Fibroblast of lung (primary cell): ENCODE data around the gene FCSK. TPM values are rescaled to one million over a fixed set of nuclear protein-coding genes. Genes with fewer than 3 reads are reported as not detected.

Experiments used
- DNase-seq, 2 donors: peaks; one replicate each; pipeline versions ENCODE4 v3.0.0 to v3.0.0-alpha.2; 2010; ENCODE audit warnings: low read depth in 2 of 2
- H2AFZ ChIP-seq: 2 replicates; pipeline ENCODE4 v1.5.1; 2012; ENCODE audit warnings: low read length, control low read depth, inconsistent platforms
- H3K27ac ChIP-seq: 2 replicates; pipeline ENCODE4 v1.5.1; 2011; ENCODE audit warnings: low read length, control low read depth; ENCODE audit not compliant: insufficient read depth
- H3K27me3 ChIP-seq: 2 replicates; pipeline ENCODE4 v1.5.1; 2011; ENCODE audit warnings: mild to moderate bottlenecking, low read length; ENCODE audit not compliant: control insufficient read depth, insufficient read depth
- H3K36me3 ChIP-seq: 2 replicates; pipeline ENCODE4 v1.5.1; 2011; ENCODE audit warnings: low read length; ENCODE audit not compliant: control insufficient read depth, insufficient read depth
- H3K4me1 ChIP-seq: 2 replicates; pipeline ENCODE4 v1.5.1; 2011; ENCODE audit warnings: low read length; ENCODE audit not compliant: control insufficient read depth, insufficient read depth; ENCODE audit errors: extremely low read depth
- H3K4me2 ChIP-seq: 2 replicates; pipeline ENCODE4 v1.5.1; 2011; ENCODE audit warnings: low read length, control low read depth; ENCODE audit not compliant: insufficient read depth; ENCODE audit errors: extremely low read depth
- H3K4me3 ChIP-seq, 4 experiments: fragments of 200-600 bp in 1 of 4; sonication (generic) in 1 of 4; replicated peaks in 1 of 4; 2 replicates each; pipeline ENCODE4 v1.5.1; 2011 to 2016; ENCODE audit warnings: low read length in 4 of 4, low read depth in 3 of 4, mild to moderate bottlenecking in 3 of 4, control low read depth in 2 of 4, inconsistent platforms in 1 of 4, mixed read lengths in 1 of 4; ENCODE audit not compliant: insufficient read depth in 1 of 4; ENCODE audit errors: control extremely low read depth in 1 of 4
- H3K79me2 ChIP-seq: 2 replicates; pipeline ENCODE4 v1.5.1; 2012; ENCODE audit warnings: mild to moderate bottlenecking, low read length, inconsistent platforms; ENCODE audit not compliant: control insufficient read depth, insufficient read depth
- H3K9ac ChIP-seq: 2 replicates; pipeline ENCODE4 v1.5.1; 2011; ENCODE audit warnings: mild to moderate bottlenecking, low read length, control low read depth; ENCODE audit not compliant: insufficient read depth
- H3K9me3 ChIP-seq: 2 replicates; pipeline ENCODE4 v1.5.1; 2012; ENCODE audit warnings: low read depth, low read length; ENCODE audit not compliant: control insufficient read depth, insufficient read depth
- H4K20me1 ChIP-seq: 2 replicates; pipeline ENCODE4 v1.5.1; 2011; ENCODE audit warnings: low read length; ENCODE audit not compliant: control insufficient read depth, insufficient read depth; ENCODE audit errors: extremely low read depth
- CTCF ChIP-seq, 2 donors: IDR thresholded peaks in 1 of 2; conservative IDR thresholded peaks in 1 of 2; 1 replicate in 1 of 2; 2 replicates in 1 of 2; pipeline ENCODE4 v1.5.1; 2011 to 2012; ENCODE audit warnings: low read length in 2 of 2, control low read depth in 1 of 2, inconsistent platforms in 1 of 2, low read depth in 1 of 2, mild to moderate bottlenecking in 1 of 2
- EZH2 ChIP-seq: IDR thresholded peaks from 2 replicates; pipeline ENCODE4 v1.5.1; 2012; ENCODE audit warnings: low read length, control low read depth, mild to moderate bottlenecking; ENCODE audit errors: missing control alignments
- polyA plus RNA-seq, 2 donors: library from polyadenylated mRNA; depleted of rRNA in 1 of 2; stranded (reverse) in 1 of 2; unstranded in 1 of 2; fragments of >200 nt; gene quantifications; 2 replicates each; pipeline ENCODE4 v1.2.1, GENCODE V29; 2011 to 2012; ENCODE audit warnings: missing spikeins in 1 of 2
- total RNA-seq: library from RNA; depleted of rRNA; stranded (reverse); fragments of >200 nt; gene quantifications from 2 replicates; pipeline ENCODE4 v1.2.1, GENCODE V29; 2014

The FCSK gene
- total and polyA plus RNA-seq, 2 donors (not counting 1 experiment from before 2014, with no cell fraction given), result 4.9 to 13.5 TPM

DNA sequence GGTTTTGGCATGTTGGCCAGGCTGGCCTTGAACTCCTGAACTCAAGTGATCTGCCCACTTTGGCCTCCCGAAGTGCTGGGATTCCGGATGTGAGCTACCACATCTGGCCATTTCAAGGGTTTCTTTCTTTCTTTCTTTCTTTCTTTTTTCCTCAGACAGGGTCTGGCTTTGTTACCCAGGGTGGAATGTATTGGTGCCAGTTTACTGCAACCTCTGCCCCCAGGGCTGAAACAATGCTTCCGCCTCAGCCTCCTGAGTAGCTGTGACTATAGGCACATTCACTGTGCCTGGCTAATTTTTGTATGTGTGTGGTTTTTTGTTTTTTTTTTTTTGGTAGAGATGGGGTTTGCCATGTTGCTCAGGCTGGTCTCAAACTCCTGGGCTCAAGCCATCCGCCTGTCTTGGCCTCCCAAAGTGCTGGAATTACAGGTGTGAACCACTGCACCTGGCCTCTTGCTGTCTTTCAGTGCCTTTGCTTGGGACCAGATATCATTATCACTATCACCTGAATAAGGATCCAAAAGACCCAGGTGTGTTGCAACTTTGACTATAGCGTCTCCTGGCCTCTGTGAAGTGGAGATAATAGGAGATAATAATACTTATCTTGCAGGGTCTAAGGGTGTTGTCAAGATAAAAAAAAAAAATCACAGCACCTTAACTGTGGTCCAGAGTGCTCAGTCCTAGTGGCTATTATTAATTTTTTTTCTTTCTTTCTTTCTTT is 3.2 kb downstream of the FCSK start:
- H3K4me3 ChIP-seq, result no peak overlapping the region
- no peaks in the 10 kb centered on the region for H3K27me3 ChIP-seq
- H3K4me2 ChIP-seq, result no peak overlapping the region
- DNase-seq, result no peak
- no peak overlapping the region for H3K27ac ChIP-seq
- H4K20me1 ChIP-seq, result no peaks in the 10 kb centered on the region
- H3K36me3 ChIP-seq, result no peaks in the 10 kb centered on the region
- no peaks in the 10 kb centered on the region for H3K9me3 ChIP-seq
- TF ChIP-seq CTCF (conservative IDR thresholded peaks at IDR 0.05 in 1 of 2, IDR thresholded peaks at IDR 0.05 in 1 of 2; ENCODE audit: low read depth in 1 of 2, low read length in 2 of 2) (no peak), EZH2 (no peak)
- H3K4me1 ChIP-seq, result no peaks in the 10 kb centered on the region
- H3K79me2 ChIP-seq, result no peaks in the 10 kb centered on the region
- H2AFZ ChIP-seq, result no peak overlapping the region
- H3K9ac ChIP-seq, result no peak overlapping the region

DNA sequence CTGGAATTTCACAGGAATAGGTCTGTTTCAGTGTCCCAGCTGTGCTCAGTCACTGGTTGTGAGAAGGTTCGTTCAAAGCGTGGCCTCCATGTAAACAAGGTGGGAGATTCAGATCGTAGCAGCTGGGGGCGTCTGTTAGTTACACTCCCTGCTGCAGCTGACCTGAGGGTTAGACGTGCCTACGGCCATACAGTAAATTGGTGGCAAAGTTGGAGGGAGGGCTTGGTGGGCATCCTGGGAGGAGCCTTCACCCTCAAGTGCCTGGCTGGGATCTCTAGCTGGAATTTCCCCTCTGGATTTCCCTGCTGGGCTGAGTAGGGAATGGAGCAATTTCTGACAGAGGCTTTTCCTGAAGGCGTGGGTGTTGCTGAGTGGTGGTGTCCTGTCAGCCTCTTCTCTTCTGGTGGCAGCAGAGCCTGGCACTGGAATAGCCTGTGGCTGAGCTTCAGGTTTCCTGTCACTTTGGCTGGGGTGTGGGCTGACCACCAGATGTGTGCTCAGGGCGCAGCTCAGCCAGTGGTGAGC is 6.4 kb downstream of the FCSK start:
- H4K20me1 ChIP-seq, result no peaks in the 10 kb centered on the region
- TF ChIP-seq EZH2 (no peak), CTCF (conservative IDR thresholded peaks at IDR 0.05 in 1 of 2, IDR thresholded peaks at IDR 0.05 in 1 of 2; ENCODE audit: low read depth in 1 of 2, low read length in 2 of 2) (no peak)
- no peak overlapping the region for H3K9ac ChIP-seq
- H3K27me3 ChIP-seq, result no peaks in the 10 kb centered on the region
- H3K27ac ChIP-seq, result no peak overlapping the region
- no peak overlapping the region for H3K4me2 ChIP-seq
- no peaks in the 10 kb centered on the region for H3K79me2 ChIP-seq
- no peak overlapping the region for H2AFZ ChIP-seq
- no peaks in the 10 kb centered on the region for H3K9me3 ChIP-seq
- no peak for DNase-seq
- H3K4me3 ChIP-seq, result no peak overlapping the region
- H3K4me1 ChIP-seq, result no peaks in the 10 kb centered on the region
- peaks cover 3% of the 10 kb centered on the region for H3K36me3 ChIP-seq

DNA sequence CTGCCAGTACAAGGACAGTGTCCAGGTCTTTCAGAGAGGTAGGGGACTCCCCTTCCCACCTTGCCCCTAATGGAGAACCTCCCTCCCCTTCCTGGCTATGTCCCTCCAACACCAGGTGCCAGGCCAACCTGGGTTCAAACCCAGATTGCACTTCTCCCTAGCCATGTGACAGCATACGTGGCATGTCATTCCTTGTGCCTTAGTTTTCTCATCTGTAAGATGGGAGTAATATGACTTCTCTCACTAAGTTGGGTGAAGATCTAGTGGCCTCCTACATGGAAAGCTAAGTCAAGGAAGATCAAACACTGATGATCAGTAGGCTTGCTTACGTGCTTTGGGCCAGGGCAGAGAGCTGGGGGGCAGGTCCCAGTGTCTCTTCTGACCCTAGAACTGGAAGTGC is 8.8 kb downstream of the FCSK start:
- H3K27me3 ChIP-seq, result no peaks in the 10 kb centered on the region
- no peak for DNase-seq
- H3K4me2 ChIP-seq, result no peak overlapping the region
- peaks cover 3% of the 10 kb centered on the region for H3K36me3 ChIP-seq
- no peak overlapping the region for H3K27ac ChIP-seq
- no peaks in the 10 kb centered on the region for H3K79me2 ChIP-seq
- H2AFZ ChIP-seq, result no peak overlapping the region
- no peak overlapping the region for H3K4me3 ChIP-seq
- TF ChIP-seq EZH2 (no peak), CTCF (conservative IDR thresholded peaks at IDR 0.05 in 1 of 2, IDR thresholded peaks at IDR 0.05 in 1 of 2; ENCODE audit: low read depth in 1 of 2, low read length in 2 of 2) (no peak)
- no peaks in the 10 kb centered on the region for H4K20me1 ChIP-seq
- no peaks in the 10 kb centered on the region for H3K9me3 ChIP-seq
- no peaks in the 10 kb centered on the region for H3K4me1 ChIP-seq
- H3K9ac ChIP-seq, result no peak overlapping the region
